Measurements from ENCODE around the gene ZFP64.

DNA sequence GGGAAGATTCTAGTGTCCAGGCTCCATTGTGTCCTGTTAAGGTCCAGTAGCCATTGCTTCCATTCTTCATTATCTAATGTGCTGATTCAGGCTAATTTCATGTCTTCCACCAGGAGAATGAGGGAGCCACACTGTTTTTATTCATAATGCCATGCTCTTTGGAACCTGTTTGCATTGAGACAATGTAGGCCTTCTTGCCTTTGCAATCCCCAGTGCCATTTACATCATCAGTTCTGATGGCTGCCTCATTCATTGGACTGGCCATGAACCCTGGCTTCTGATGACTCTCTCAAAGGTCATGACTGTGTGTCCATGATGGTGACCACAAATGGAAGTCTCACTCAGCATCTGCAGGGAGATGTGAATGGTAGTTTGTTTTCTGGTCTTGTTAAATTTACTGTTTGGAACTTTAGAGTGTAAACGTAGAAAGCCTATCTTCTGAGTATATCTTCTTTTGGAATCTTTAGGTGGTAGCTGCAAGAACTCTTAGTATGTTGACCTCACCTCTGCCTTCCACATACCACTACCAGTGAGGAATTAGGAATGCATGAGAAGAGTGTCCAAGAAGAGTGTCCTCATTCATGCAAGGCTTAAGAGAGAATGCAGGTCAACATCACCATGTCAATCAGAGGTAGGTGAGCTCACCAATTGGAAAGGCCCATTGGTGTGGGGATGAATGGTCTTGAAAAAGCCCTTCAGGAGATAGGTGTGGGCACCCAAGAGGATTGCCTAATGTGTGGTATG, 42.9 kb upstream of the ZFP64 start:
- TF ChIP-seq, protein P1, sequence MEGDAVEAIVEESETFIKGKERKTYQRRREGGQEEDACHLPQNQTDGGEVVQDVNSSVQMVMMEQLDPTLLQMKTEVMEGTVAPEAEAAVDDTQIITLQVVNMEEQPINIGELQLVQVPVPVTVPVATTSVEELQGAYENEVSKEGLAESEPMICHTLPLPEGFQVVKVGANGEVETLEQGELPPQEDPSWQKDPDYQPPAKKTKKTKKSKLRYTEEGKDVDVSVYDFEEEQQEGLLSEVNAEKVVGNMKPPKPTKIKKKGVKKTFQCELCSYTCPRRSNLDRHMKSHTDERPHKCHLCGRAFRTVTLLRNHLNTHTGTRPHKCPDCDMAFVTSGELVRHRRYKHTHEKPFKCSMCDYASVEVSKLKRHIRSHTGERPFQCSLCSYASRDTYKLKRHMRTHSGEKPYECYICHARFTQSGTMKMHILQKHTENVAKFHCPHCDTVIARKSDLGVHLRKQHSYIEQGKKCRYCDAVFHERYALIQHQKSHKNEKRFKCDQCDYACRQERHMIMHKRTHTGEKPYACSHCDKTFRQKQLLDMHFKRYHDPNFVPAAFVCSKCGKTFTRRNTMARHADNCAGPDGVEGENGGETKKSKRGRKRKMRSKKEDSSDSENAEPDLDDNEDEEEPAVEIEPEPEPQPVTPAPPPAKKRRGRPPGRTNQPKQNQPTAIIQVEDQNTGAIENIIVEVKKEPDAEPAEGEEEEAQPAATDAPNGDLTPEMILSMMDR (IDR thresholded peaks at IDR 0.05; ENCODE audit: low read depth, low read length): no peak
- TF ChIP-seq, protein P2, sequence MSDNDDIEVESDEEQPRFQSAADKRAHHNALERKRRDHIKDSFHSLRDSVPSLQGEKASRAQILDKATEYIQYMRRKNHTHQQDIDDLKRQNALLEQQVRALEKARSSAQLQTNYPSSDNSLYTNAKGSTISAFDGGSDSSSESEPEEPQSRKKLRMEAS (IDR thresholded peaks at IDR 0.05; ENCODE audit: low read depth, low read length): no peak
